Smooth muscle cell (in vitro differentiated cells): ENCODE data around the gene AGAP6. TPM values are rescaled to one million over a fixed set of nuclear protein-coding genes. Genes with fewer than 3 reads are reported as not detected.
A peak's percentile ranks its signal among the peaks of the same experiment; 100 is the strongest.
"Not testable (repeated sequence)": the region's sequence is repeated elsewhere in the genome, so short reads cannot be mapped to it uniquely, and the experiment has no call there.

Source experiments
- DNase-seq: peaks from one replicate; lab custom pipeline; 2025; ENCODE audit not compliant: unreplicated experiment; lab: John Stamatoyannopoulos, UW
- H2AFZ ChIP-seq: fragments of 200-600 bp; sonication (generic); 2 replicates; pipeline ENCODE4 v1.6.0; 2016; ENCODE audit warnings: antibody characterized with exemption, low read depth, mild to moderate bottlenecking
- H3F3A ChIP-seq: fragments of 200-600 bp; sonication (generic); 2 replicates; pipeline ENCODE4 v1.6.0; 2017; ENCODE audit warnings: antibody characterized with exemption, low read depth
- H3K27ac ChIP-seq: fragments of 200-600 bp; sonication (generic); 2 replicates; pipeline ENCODE4 v1.5.1; 2016; ENCODE audit warnings: low read depth, mild to moderate bottlenecking
- H3K27me3 ChIP-seq: fragments of 200-600 bp; sonication (generic); 2 replicates; pipeline ENCODE4 v1.6.1; 2016; ENCODE audit warnings: low read depth, mild to moderate bottlenecking
- H3K36me3 ChIP-seq: fragments of 200-600 bp; sonication (generic); 2 replicates; pipeline ENCODE4 v1.5.1; 2016; ENCODE audit warnings: low read depth
- H3K4me1 ChIP-seq: fragments of 200-600 bp; sonication (generic); 2 replicates; pipeline ENCODE4 v1.5.1; 2016; ENCODE audit warnings: low read depth
- H3K4me2 ChIP-seq: fragments of 200-600 bp; sonication (generic); 2 replicates; pipeline ENCODE4 v1.6.0; 2016; ENCODE audit warnings: mild to moderate bottlenecking
- H3K4me3 ChIP-seq: fragments of 200-600 bp; sonication (generic); 2 replicates; pipeline ENCODE4 v1.5.1; 2016; ENCODE audit warnings: mild to moderate bottlenecking
- H3K79me2 ChIP-seq: fragments of 200-600 bp; sonication (generic); 2 replicates; pipeline ENCODE4 v1.6.0; 2016; ENCODE audit warnings: low read depth, mild to moderate bottlenecking
- H3K9ac ChIP-seq: fragments of 200-600 bp; sonication (generic); 2 replicates; pipeline ENCODE4 v1.6.0; 2016; ENCODE audit warnings: low read depth
- H3K9me3 ChIP-seq: fragments of 200-600 bp; sonication (generic); replicated peaks from 2 replicates; pipeline ENCODE4 v1.5.1; 2016; ENCODE audit warnings: low read depth
- H4K20me1 ChIP-seq: fragments of 200-600 bp; sonication (generic); 2 replicates; pipeline ENCODE4 v1.6.0; 2016; ENCODE audit warnings: low read depth
- CTCF ChIP-seq: fragments of 200-600 bp; sonication (generic); IDR thresholded peaks from 2 replicates; pipeline ENCODE4 v1.5.1; 2017; ENCODE audit warnings: borderline replicate concordance, mild to moderate bottlenecking, antibody characterized with exemption; ENCODE audit not compliant: insufficient read depth, poor library complexity, severe bottlenecking
- WGBS: methylation state at CpG from one replicate; pipeline ENCODE4 v1.1.7; 2016; ENCODE audit warnings: low lambda C conversion rate; 5-methylcytosine and 5-hydroxymethylcytosine counted together
- polyA plus RNA-seq: library from polyadenylated mRNA; unstranded; fragments of >200 nt; fragmentation: Nextera tagmentation; extraction: Ambion mirVana; gene quantifications from 2 replicates; pipeline ENCODE4 v1.2.1, GENCODE V29; 2016
- total RNA-seq: library from RNA; depleted of rRNA; stranded (reverse); fragments of >200 nt; gene quantifications from 2 replicates; pipeline ENCODE4 v1.2.3, GENCODE V29; 2014

The AGAP6 gene
- total and polyA plus RNA-seq, 2 experiments from 2014 or later = 5.3 to 7.1 TPM

GRCh38 chr10:50044941-50045664 is 56.9 kb downstream of the AGAP6 start:
- Histone ChIP-seq H3K27ac (peak overlapping the region; percentile 4), H3K9ac (no peak overlapping the region), H2AFZ (no peak overlapping the region), H3K36me3 (no peaks in the 10 kb centered on the region), H3K4me2 (peak overlapping the region; percentile 4), H3K79me2 (no peaks in the 10 kb centered on the region), H4K20me1 (no peaks in the 10 kb centered on the region), H3K4me3 (no peak overlapping the region), H3K9me3 (no peaks in the 10 kb centered on the region), H3F3A (peaks cover 4% of the 10 kb centered on the region), H3K27me3 (no peaks in the 10 kb centered on the region), H3K4me1 (no peaks in the 10 kb centered on the region)
- 33% methylated on average over 5 of the region's 5 CpGs for WGBS
- no peak for DNase-seq
- no peak for TF ChIP-seq CTCF

- DNase-seq = not testable (repeated sequence)
Observed at GRCh38 chr10:50046457-50046856, 58.3 kb downstream of the AGAP6 start.

GRCh38 chr10:50047594-50047993 is 59.4 kb downstream of the AGAP6 start:
- H4K20me1 ChIP-seq, H3K4me1 ChIP-seq, H3K4me2 ChIP-seq, H3K4me3 ChIP-seq, H3K79me2 ChIP-seq, DNase-seq, H3K9ac ChIP-seq, H3K27me3 ChIP-seq, H2AFZ ChIP-seq, H3K9me3 ChIP-seq, H3K36me3 ChIP-seq, H3K27ac ChIP-seq, H3F3A ChIP-seq: not testable (repeated sequence)
- WGBS = 88% methylated on average over 5 of the region's 5 CpGs

More at GRCh38 chr10:50046457-50046856, 58.3 kb downstream of the AGAP6 start:
- H3F3A ChIP-seq, H3K36me3 ChIP-seq, H3K27ac ChIP-seq, H3K4me2 ChIP-seq, H3K79me2 ChIP-seq, H3K4me1 ChIP-seq, H3K9ac ChIP-seq, H3K9me3 ChIP-seq, H3K4me3 ChIP-seq, H4K20me1 ChIP-seq, H3K27me3 ChIP-seq, H2AFZ ChIP-seq: not testable (repeated sequence)
- 61% methylated on average over 9 of the region's 9 CpGs for WGBS

GRCh38 chr10:50051995-50052660 is 63.9 kb downstream of the AGAP6 start:
- H3K36me3 ChIP-seq, H3K27me3 ChIP-seq, H2AFZ ChIP-seq, H3K4me1 ChIP-seq, H4K20me1 ChIP-seq, H3K9me3 ChIP-seq, H3K79me2 ChIP-seq, H3K4me2 ChIP-seq, DNase-seq, H3F3A ChIP-seq, H3K9ac ChIP-seq, H3K27ac ChIP-seq, H3K4me3 ChIP-seq: not testable (repeated sequence)
- WGBS = 83% methylated on average over 3 of the region's 3 CpGs

GRCh38 chr10:50052778-50053376 is 64.7 kb downstream of the AGAP6 start:
- H3K27ac ChIP-seq = not testable (repeated sequence)

GRCh38 chr10:50055494-50056292 is 67.5 kb downstream of the AGAP6 start:
- H3K9me3 ChIP-seq, H3K27ac ChIP-seq, H3K27me3 ChIP-seq, H3K79me2 ChIP-seq, H3F3A ChIP-seq, H2AFZ ChIP-seq, DNase-seq, H3K4me2 ChIP-seq, H3K4me1 ChIP-seq, H4K20me1 ChIP-seq, H3K36me3 ChIP-seq, H3K4me3 ChIP-seq, H3K9ac ChIP-seq: not testable (repeated sequence)
- WGBS = 79% methylated on average over 5 of the region's 5 CpGs

More at GRCh38 chr10:50052778-50053376, 64.7 kb downstream of the AGAP6 start:
- H2AFZ ChIP-seq, H3K4me1 ChIP-seq, H4K20me1 ChIP-seq, H3K27me3 ChIP-seq, H3K4me2 ChIP-seq, H3K9me3 ChIP-seq, H3K79me2 ChIP-seq, DNase-seq, H3F3A ChIP-seq, H3K4me3 ChIP-seq, H3K9ac ChIP-seq, H3K36me3 ChIP-seq: not testable (repeated sequence)
- 72% methylated on average over 6 of the region's 6 CpGs for WGBS

GRCh38 chr10:50056654-50057053 is 68.4 kb downstream of the AGAP6 start:
- H4K20me1 ChIP-seq, H3K4me3 ChIP-seq, DNase-seq, H2AFZ ChIP-seq, H3K79me2 ChIP-seq, H3F3A ChIP-seq, H3K36me3 ChIP-seq, H3K4me1 ChIP-seq, H3K27ac ChIP-seq, H3K4me2 ChIP-seq, H3K9ac ChIP-seq, H3K9me3 ChIP-seq, H3K27me3 ChIP-seq: not testable (repeated sequence)
- WGBS = 87% methylated on average over 8 of the region's 8 CpGs
